Type B pancreatic cell (in vitro differentiated cells): ENCODE measurements around the gene LRCH3. TPM values are rescaled to one million over a fixed set of nuclear protein-coding genes. Genes with fewer than 3 reads are reported as not detected.

Experiments used
- DNase-seq: peaks from one replicate; pipeline ENCODE4 v3.0.0; 2021; ENCODE audit warnings: mixed read lengths; ENCODE audit not compliant: unreplicated experiment; ENCODE audit errors: extremely low spot score
- H3K27ac Mint-ChIP-seq: 2 replicates; pipeline ENCODE4 v1.8.0; 2021; ENCODE audit warnings: mild to moderate bottlenecking, mixed read lengths
- H3K27me3 Mint-ChIP-seq: 2 replicates; pipeline ENCODE4 v1.8.0; 2021; ENCODE audit warnings: mixed read lengths
- H3K36me3 Mint-ChIP-seq: 2 replicates; pipeline ENCODE4 v1.8.0; 2021; ENCODE audit warnings: mixed read lengths
- H3K4me1 Mint-ChIP-seq: one replicate; pipeline ENCODE4 v1.8.0; 2021; ENCODE audit warnings: mixed read lengths; ENCODE audit not compliant: unreplicated experiment
- H3K4me3 Mint-ChIP-seq: 2 replicates; pipeline ENCODE4 v1.8.0; 2021; ENCODE audit warnings: mild to moderate bottlenecking, mixed read lengths
- H3K9me3 Mint-ChIP-seq: 2 replicates; pipeline ENCODE4 v1.8.0; 2021; ENCODE audit warnings: mixed read lengths
- CTCF ChIP-seq: fragments of 200-600 bp; sonication (generic); conservative IDR thresholded peaks from 2 replicates; pipeline ENCODE4 v1.5.0; 2021; ENCODE audit warnings: antibody characterized with exemption, mild to moderate bottlenecking
- total RNA-seq: library from RNA; stranded (reverse); gene quantifications from 2 replicates; pipeline ENCODE4 v1.2.1, GENCODE V29; 2021; ENCODE audit warnings: low replicate concordance

LRCH3 gene
- total RNA-seq, 1 donor from 2014 or later: 58.7 TPM

DNA sequence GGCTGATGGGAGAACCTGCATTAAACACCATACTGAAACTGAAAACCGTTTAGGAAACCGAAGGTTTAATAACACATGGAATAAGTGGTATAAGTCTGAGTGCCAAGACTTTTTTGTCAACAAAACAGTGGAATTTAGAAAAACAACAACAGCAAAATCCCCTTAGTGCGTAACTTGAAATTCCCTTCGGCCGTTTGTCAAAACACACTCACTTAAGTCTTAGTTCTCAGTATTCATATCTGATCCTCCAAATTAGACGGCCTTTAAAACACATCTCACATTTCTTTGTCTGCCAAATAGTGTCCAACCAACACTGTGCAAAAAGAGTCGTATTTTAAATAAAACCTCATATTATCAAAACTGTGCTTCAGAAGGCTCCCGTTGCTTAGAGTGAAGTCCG is 64.5 kb downstream of the LRCH3 start:
- Mint-ChIP-seq H3K36me3 (peaks cover 32% of the 10 kb centered on the region), H3K4me3 (no peak overlapping the region), H3K27ac (no peak overlapping the region), H3K9me3 (no peaks in the 10 kb centered on the region), H3K4me1 (no peaks in the 10 kb centered on the region), H3K27me3 (no peaks in the 10 kb centered on the region)
- no peak for DNase-seq
- no peak for TF ChIP-seq CTCF

GRCh38 chr3:197856199-197856816 is 65.3 kb downstream of the LRCH3 start:
- H3K4me1 Mint-ChIP-seq: no peaks in the 10 kb centered on the region
- no peak overlapping the region for H3K4me3 Mint-ChIP-seq
- peaks cover 28% of the 10 kb centered on the region for H3K36me3 Mint-ChIP-seq
- no peaks in the 10 kb centered on the region for H3K27me3 Mint-ChIP-seq
- DNase-seq: no peak
- H3K9me3 Mint-ChIP-seq: no peaks in the 10 kb centered on the region
- H3K27ac Mint-ChIP-seq: no peak overlapping the region
- no peak for TF ChIP-seq CTCF

GRCh38 chr3:197858133-197858532 is 67.1 kb downstream of the LRCH3 start:
- Mint-ChIP-seq H3K27ac (no peak overlapping the region), H3K27me3 (no peaks in the 10 kb centered on the region), H3K4me1 (no peaks in the 10 kb centered on the region), H3K4me3 (no peak overlapping the region), H3K36me3 (peaks cover 21% of the 10 kb centered on the region), H3K9me3 (no peaks in the 10 kb centered on the region)
- TF ChIP-seq CTCF: no peak
- DNase-seq: no peak

- Mint-ChIP-seq H3K36me3 (peaks cover 21% of the 10 kb centered on the region), H3K27ac (no peak overlapping the region), H3K4me3 (no peak overlapping the region), H3K4me1 (no peaks in the 10 kb centered on the region), H3K27me3 (no peaks in the 10 kb centered on the region), H3K9me3 (no peaks in the 10 kb centered on the region)
- no peak for DNase-seq
- TF ChIP-seq CTCF: no peak
Observed at GRCh38 chr3:197858598-197858997, 67.5 kb downstream of the LRCH3 start.

DNA sequence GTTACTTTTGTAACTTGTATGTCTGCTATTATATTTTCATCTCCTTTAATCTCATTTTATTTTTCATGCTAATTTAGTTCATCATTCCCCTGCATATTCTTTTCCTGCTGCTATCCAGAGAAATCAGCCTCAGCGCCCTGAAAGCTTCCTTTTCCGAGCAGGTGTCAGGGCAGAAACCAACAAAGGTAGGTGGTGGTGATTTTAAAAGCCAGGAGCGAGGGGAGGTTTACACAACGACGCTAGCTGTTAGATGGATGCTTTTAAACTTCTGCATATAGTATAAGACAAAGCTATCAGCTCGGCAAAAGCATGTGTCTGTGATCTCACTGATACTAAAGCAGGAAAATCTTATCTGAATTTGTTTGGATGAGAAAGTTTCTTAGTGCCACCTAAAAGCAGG is 75.0 kb downstream of the LRCH3 start:
- no peak overlapping the region for H3K4me3 Mint-ChIP-seq
- TF ChIP-seq CTCF: no peak
- H3K9me3 Mint-ChIP-seq: no peaks in the 10 kb centered on the region
- no peak overlapping the region for H3K27ac Mint-ChIP-seq
- no peak for DNase-seq
- H3K4me1 Mint-ChIP-seq: no peaks in the 10 kb centered on the region
- H3K36me3 Mint-ChIP-seq: peaks cover 11% of the 10 kb centered on the region
- no peaks in the 10 kb centered on the region for H3K27me3 Mint-ChIP-seq

DNA sequence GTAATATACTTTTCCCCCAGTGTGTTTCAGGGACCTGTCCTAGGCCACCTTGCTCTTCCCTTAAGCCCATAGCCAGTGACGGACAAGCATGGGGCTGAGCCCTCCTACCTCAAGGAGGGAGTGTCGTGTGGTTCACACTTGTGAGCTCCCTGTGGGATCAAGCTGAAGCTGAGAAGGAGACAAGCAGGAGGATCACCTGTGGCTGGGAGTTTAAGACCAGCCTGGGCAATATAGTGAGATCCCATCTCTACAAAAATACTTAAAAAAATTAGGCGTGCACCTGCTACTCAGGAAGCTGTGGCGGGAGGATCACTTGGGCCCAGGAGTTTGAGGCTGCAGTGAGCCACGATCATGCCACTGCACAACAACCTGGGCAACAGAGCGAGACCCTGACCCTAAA is 82.3 kb downstream of the LRCH3 start:
- H3K4me3 Mint-ChIP-seq: no peak overlapping the region
- peaks cover 36% of the 10 kb centered on the region for H3K36me3 Mint-ChIP-seq
- TF ChIP-seq CTCF: no peak
- no peak for DNase-seq
- H3K9me3 Mint-ChIP-seq: no peaks in the 10 kb centered on the region
- H3K27me3 Mint-ChIP-seq: no peaks in the 10 kb centered on the region
- H3K4me1 Mint-ChIP-seq: no peaks in the 10 kb centered on the region
- H3K27ac Mint-ChIP-seq: no peak overlapping the region
